GM12891 (cell line): ENCODE results near the gene DMAC2L.

ENCODE experiments used
- POLR2A ChIP-seq: IDR thresholded peaks from 2 replicates; pipeline ENCODE4 v1.6.1; 2011; ENCODE audit warnings: low read depth, low read length, control low read depth
- POLR2AphosphoS5 ChIP-seq: IDR thresholded peaks from 2 replicates; pipeline ENCODE4 v1.6.1; 2011; ENCODE audit warnings: low read depth, low read length, control low read depth
- POU2F2 ChIP-seq: IDR thresholded peaks from 2 replicates; pipeline ENCODE4 v1.6.1; 2011; ENCODE audit warnings: low read depth, mild to moderate bottlenecking, control low read depth, low read length, moderate library complexity
- TAF1 ChIP-seq: IDR thresholded peaks from 2 replicates; pipeline ENCODE4 v1.6.1; 2011; ENCODE audit warnings: low read depth, low read length, control low read depth

DNA sequence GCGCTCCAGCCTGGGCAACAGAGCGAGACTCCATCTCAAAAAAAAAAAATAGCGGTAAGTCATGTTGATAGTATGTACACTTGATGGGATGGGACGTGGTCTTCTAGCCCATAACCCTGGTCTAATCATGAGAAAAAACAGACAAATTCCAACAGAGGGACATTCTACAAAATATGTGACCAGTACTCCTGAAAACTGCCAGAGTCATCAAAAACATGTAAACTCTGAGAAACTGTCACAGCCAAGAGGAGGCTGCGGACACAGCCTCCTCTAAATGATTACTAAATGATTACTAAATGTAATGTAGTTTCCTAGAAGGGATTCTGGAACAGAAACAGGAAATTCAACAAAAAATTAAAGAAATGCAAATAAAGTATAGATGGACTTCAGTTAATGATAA lies 63.6 kb downstream of the DMAC2L start:
- no peak for TF ChIP-seq POLR2A
- TF ChIP-seq POLR2AphosphoS5: no peak
- no peak for TF ChIP-seq POU2F2
- no peak for TF ChIP-seq TAF1
